HepG2 (cell line): ENCODE results near the gene TOMM40L. TPM values are rescaled to one million over a fixed set of nuclear protein-coding genes. Genes with fewer than 3 reads are reported as not detected.
A peak's percentile ranks its signal among the peaks of the same experiment; 100 is the strongest.

ENCODE experiments used
- AGO1 ChIP-seq: fragments of 200-400 bp; formaldehyde crosslinking; IDR thresholded peaks from 2 replicates; pipeline ENCODE4 v1.6.1; 2017; ENCODE audit warnings: mild to moderate bottlenecking, low read depth, low read length, moderate library complexity; ENCODE audit not compliant: poor library complexity, severe bottlenecking
- AGO2 ChIP-seq: fragments of 200-400 bp; formaldehyde crosslinking; optimal IDR thresholded peaks from 2 replicates; pipeline ENCODE3; 2017; ENCODE audit warnings: mild to moderate bottlenecking, low read depth, low read length, moderate library complexity
- EZH2 ChIP-seq: conservative IDR thresholded peaks from 2 replicates; pipeline ENCODE4 v1.6.1; 2012; ENCODE audit warnings: mild to moderate bottlenecking, low read depth, low read length, moderate library complexity
- GABPB1 ChIP-seq: IDR thresholded peaks from 2 replicates; pipeline ENCODE4 v1.6.1; 2016; ENCODE audit warnings: mild to moderate bottlenecking, missing genetic modification reagents, moderate library complexity, missing compliant biosample characterization
- IKZF1 ChIP-seq: fragments of 450-650 bp; IDR thresholded peaks from 2 replicates; pipeline ENCODE4 v1.7.1; 2016
- IKZF4 ChIP-seq: sonication (generic); formaldehyde crosslinking; IDR thresholded peaks from 2 replicates; pipeline ENCODE4 v1.5.1; 2020; ENCODE audit warnings: borderline replicate concordance, mild to moderate bottlenecking, low read depth, missing genetic modification reagents; ENCODE audit errors: not compliant biosample characterization
- KDM2A ChIP-seq: sonication (generic); formaldehyde crosslinking; IDR thresholded peaks from 2 replicates; pipeline ENCODE4 v1.4.0; 2020; ENCODE audit warnings: low read depth, missing genetic modification reagents, borderline replicate concordance
- MYC ChIP-seq: sonication (generic); formaldehyde crosslinking; IDR thresholded peaks from 2 replicates; pipeline ENCODE4 v1.9.0; 2021; ENCODE audit warnings: missing genetic modification reagents, borderline replicate concordance
- RBFOX2 ChIP-seq: fragments of 200-400 bp; formaldehyde crosslinking; IDR thresholded peaks from 2 replicates; pipeline ENCODE4 v1.6.1; 2017; ENCODE audit warnings: low read depth, mild to moderate bottlenecking, low read length
- SAP130 ChIP-seq: IDR thresholded peaks from 2 replicates; pipeline ENCODE4 v1.6.1; 2016; ENCODE audit warnings: low read depth
- SIX4 ChIP-seq: sonication (generic); formaldehyde crosslinking; IDR thresholded peaks from 2 replicates; pipeline ENCODE4 v1.4.0; 2020; ENCODE audit warnings: missing genetic modification reagents
- SOX13 ChIP-seq, 3 experiments: fragments of 450-650 bp in 1 of 3; sonication (generic) in 1 of 3; formaldehyde crosslinking in 1 of 3; IDR thresholded peaks in 2 of 3; conservative IDR thresholded peaks in 1 of 3; 2 replicates each; pipeline versions ENCODE4 v1.5.0 to v1.6.1; 2016 to 2020; ENCODE audit warnings: antibody characterized with exemption in 1 of 3, mild to moderate bottlenecking in 1 of 3, missing compliant biosample characterization in 1 of 3, missing genetic modification reagents in 1 of 3, moderate library complexity in 1 of 3
- SOX6 ChIP-seq, 2 experiments: fragments of 450-650 bp in 1 of 2; sonication (generic) in 1 of 2; formaldehyde crosslinking in 1 of 2; IDR thresholded peaks; 2 replicates each; pipeline versions ENCODE4 v1.4.0 to v1.6.1; 2017 to 2020; ENCODE audit warnings: antibody characterized with exemption in 1 of 2, mild to moderate bottlenecking in 1 of 2, missing genetic modification reagents in 1 of 2
- TBX2 ChIP-seq: sonication (generic); formaldehyde crosslinking; IDR thresholded peaks from 2 replicates; pipeline ENCODE4 v1.5.0; 2020; ENCODE audit warnings: missing genetic modification reagents, mild to moderate bottlenecking, borderline replicate concordance
- ZFY ChIP-seq: sonication (generic); formaldehyde crosslinking; IDR thresholded peaks from 2 replicates; pipeline ENCODE4 v1.4.0; 2020; ENCODE audit warnings: missing genetic modification reagents
- ZNF264 ChIP-seq: sonication (generic); formaldehyde crosslinking; IDR thresholded peaks from 2 replicates; pipeline ENCODE4 v1.4.0; 2020; ENCODE audit warnings: missing genetic modification reagents
- ZNF274 ChIP-seq: sonication (generic); formaldehyde crosslinking; IDR thresholded peaks from 2 replicates; pipeline ENCODE4 v1.5.1; 2020; ENCODE audit warnings: mild to moderate bottlenecking, missing genetic modification reagents
- ZNF768 ChIP-seq: sonication (generic); formaldehyde crosslinking; IDR thresholded peaks from 2 replicates; pipeline ENCODE4 v1.4.0; 2020; ENCODE audit warnings: missing genetic modification reagents
- ZNF891 ChIP-seq: sonication (generic); formaldehyde crosslinking; IDR thresholded peaks from 2 replicates; pipeline ENCODE4 v1.5.0; 2020; ENCODE audit warnings: mild to moderate bottlenecking, missing genetic modification reagents
- ZSCAN9 ChIP-seq: IDR thresholded peaks from 2 replicates; pipeline ENCODE4 v1.6.1; 2016; ENCODE audit warnings: borderline replicate concordance
- polyA plus RNA-seq, 8 experiments: library from polyadenylated mRNA; depleted of rRNA in 3 of 8; stranded (reverse) in 7 of 8; unstranded in 1 of 8; fragments of >200 nt; fragmentation: Illumina TruSeq in 4 of 8; extraction: Trizol in 4 of 8; gene quantifications; 2 replicates each; pipeline versions ENCODE4 v1.2.1 to v1.2.3, GENCODE V29; 2011 to 2016; ENCODE audit warnings: low read depth in 4 of 8, missing spikeins in 1 of 8, mixed read lengths in 1 of 8; ENCODE audit not compliant: insufficient read depth in 1 of 8
- total RNA-seq, 5 experiments: library from RNA; depleted of rRNA; stranded (reverse); fragments of >200 nt; fragmentation: Illumina TruSeq; extraction: Trizol; gene quantifications; 2 replicates each; pipeline ENCODE4 v1.2.3, GENCODE V29; 2016; ENCODE audit warnings: low read depth in 1 of 5
- TF ChIP-seq, protein P1 (sequence below): sonication (generic); formaldehyde crosslinking; IDR thresholded peaks from 2 replicates; pipeline ENCODE4 v1.4.0; 2020; ENCODE audit warnings: mild to moderate bottlenecking, missing genetic modification reagents
- TF ChIP-seq, protein P2 (sequence below): sonication (generic); formaldehyde crosslinking; IDR thresholded peaks from 2 replicates; pipeline ENCODE4 v1.4.0; 2020; ENCODE audit warnings: missing genetic modification reagents
- TF ChIP-seq, protein P3 (sequence below): sonication (generic); formaldehyde crosslinking; IDR thresholded peaks from 2 replicates; pipeline ENCODE4 v1.5.0; 2020; ENCODE audit warnings: mild to moderate bottlenecking, missing genetic modification reagents, moderate library complexity

The TOMM40L gene
- total and polyA plus RNA-seq, 2 of the 13 experiments (the other 11 are each of a cell fraction or from before 2014, with no cell fraction given): 14.1 to 26.2 TPM

DNA sequence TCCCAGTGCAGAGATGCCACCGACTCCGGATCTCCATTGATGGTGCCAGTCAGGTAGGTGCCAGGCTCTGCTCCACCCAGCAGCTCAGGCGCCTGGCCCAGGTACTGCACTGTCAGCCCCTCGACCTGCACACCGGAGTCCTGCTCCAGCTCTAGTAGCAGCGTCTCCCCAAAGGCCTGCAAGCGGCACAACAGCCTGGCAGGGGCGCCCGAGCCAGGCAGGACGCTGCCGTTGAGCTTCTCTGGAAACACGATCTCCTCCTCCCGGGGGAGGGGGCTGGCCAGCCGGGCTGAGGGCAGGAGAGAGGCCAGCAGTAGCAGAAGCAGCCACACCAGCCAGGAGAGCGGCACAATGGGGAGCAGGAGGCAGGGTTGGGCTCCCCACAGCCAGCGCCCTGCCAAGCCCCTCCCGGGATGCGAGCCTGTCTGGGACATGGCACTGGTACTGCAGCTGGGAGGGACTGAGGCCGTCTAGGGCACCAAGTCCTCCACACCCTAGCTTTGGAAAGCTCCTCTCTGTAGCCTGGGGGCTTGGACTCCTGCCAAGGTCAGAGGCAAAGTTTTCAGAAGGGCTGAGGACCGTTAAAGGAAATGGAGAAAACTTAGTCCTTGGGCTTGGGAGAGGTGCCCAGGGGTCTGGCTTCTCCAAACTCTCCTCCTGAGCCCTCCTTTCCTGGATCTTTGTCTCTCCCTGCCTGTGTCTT, 27.5 kb upstream of the TOMM40L start (continued):
- TF ChIP-seq MYC (CRISPR knock-in tag) (peak; percentile 22; the same call in 1 of the 2 replicates), SOX6 (IDR thresholded peaks at IDR 0.05) (no peak), SOX6 (CRISPR knock-in tag; IDR thresholded peaks at IDR 0.05) (peak; percentile 20; the same call in 1 of the 2 replicates), IKZF4 (CRISPR knock-in tag) (peak; percentile 66), ZFY (peak; percentile 34; the same call in 1 of the 2 replicates), GABPB1 (CRISPR knock-in tag) (peak; percentile 38; the same call in 1 of the 2 replicates), KDM2A (CRISPR knock-in tag) (0 out of 2 replicates have a peak, but pooled peaks have one; percentile 21), SOX13 (IDR thresholded peaks at IDR 0.05) (no peak), SOX13 (CRISPR knock-in tag; conservative IDR thresholded peaks at IDR 0.05 in 1 of 2, IDR thresholded peaks at IDR 0.05 in 1 of 2) (no peak), IKZF1 (no peak), SIX4 (CRISPR knock-in tag) (peak; percentile 56; the same call in 1 of the 2 replicates), EZH2 (no peak), RBFOX2 (peak; percentile 51; the same call in 1 of the 2 replicates), SAP130 (peak; percentile 25; the same call in 1 of the 2 replicates), AGO2 (peak; percentile 78), ZNF891 (CRISPR knock-in tag) (peak; percentile 50; the same call in 1 of the 2 replicates), ZNF264 (CRISPR knock-in tag) (no peak), ZSCAN9 (CRISPR knock-in tag) (no peak), ZNF768 (CRISPR knock-in tag) (0 out of 2 replicates have a peak, but pooled peaks have one; percentile 19), ZNF274 (0 out of 2 replicates have a peak, but pooled peaks have one; percentile 74), AGO1 (peak; percentile 57), TBX2 (CRISPR knock-in tag) (peak; percentile 24; the same call in 1 of the 2 replicates)
- TF ChIP-seq, protein P1, sequence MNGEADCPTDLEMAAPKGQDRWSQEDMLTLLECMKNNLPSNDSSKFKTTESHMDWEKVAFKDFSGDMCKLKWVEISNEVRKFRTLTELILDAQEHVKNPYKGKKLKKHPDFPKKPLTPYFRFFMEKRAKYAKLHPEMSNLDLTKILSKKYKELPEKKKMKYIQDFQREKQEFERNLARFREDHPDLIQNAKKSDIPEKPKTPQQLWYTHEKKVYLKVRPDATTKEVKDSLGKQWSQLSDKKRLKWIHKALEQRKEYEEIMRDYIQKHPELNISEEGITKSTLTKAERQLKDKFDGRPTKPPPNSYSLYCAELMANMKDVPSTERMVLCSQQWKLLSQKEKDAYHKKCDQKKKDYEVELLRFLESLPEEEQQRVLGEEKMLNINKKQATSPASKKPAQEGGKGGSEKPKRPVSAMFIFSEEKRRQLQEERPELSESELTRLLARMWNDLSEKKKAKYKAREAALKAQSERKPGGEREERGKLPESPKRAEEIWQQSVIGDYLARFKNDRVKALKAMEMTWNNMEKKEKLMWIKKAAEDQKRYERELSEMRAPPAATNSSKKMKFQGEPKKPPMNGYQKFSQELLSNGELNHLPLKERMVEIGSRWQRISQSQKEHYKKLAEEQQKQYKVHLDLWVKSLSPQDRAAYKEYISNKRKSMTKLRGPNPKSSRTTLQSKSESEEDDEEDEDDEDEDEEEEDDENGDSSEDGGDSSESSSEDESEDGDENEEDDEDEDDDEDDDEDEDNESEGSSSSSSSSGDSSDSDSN: peak; percentile 52
- TF ChIP-seq, protein P2, sequence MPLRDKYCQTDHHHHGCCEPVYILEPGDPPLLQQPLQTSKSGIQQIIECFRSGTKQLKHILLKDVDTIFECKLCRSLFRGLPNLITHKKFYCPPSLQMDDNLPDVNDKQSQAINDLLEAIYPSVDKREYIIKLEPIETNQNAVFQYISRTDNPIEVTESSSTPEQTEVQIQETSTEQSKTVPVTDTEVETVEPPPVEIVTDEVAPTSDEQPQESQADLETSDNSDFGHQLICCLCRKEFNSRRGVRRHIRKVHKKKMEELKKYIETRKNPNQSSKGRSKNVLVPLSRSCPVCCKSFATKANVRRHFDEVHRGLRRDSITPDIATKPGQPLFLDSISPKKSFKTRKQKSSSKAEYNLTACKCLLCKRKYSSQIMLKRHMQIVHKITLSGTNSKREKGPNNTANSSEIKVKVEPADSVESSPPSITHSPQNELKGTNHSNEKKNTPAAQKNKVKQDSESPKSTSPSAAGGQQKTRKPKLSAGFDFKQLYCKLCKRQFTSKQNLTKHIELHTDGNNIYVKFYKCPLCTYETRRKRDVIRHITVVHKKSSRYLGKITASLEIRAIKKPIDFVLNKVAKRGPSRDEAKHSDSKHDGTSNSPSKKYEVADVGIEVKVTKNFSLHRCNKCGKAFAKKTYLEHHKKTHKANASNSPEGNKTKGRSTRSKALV: no peak
- TF ChIP-seq, protein P3, sequence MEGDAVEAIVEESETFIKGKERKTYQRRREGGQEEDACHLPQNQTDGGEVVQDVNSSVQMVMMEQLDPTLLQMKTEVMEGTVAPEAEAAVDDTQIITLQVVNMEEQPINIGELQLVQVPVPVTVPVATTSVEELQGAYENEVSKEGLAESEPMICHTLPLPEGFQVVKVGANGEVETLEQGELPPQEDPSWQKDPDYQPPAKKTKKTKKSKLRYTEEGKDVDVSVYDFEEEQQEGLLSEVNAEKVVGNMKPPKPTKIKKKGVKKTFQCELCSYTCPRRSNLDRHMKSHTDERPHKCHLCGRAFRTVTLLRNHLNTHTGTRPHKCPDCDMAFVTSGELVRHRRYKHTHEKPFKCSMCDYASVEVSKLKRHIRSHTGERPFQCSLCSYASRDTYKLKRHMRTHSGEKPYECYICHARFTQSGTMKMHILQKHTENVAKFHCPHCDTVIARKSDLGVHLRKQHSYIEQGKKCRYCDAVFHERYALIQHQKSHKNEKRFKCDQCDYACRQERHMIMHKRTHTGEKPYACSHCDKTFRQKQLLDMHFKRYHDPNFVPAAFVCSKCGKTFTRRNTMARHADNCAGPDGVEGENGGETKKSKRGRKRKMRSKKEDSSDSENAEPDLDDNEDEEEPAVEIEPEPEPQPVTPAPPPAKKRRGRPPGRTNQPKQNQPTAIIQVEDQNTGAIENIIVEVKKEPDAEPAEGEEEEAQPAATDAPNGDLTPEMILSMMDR (CRISPR knock-in tag): peak; percentile 59
